Smooth muscle cell (in vitro differentiated cells): Measurements from ENCODE around the gene BLCAP. TPM values are rescaled to one million over a fixed set of nuclear protein-coding genes. Genes with fewer than 3 reads are reported as not detected.
"Not testable (repeated sequence)": the region's sequence is repeated elsewhere in the genome, so short reads cannot be mapped to it uniquely, and the experiment has no call there.

ENCODE experiments used
- DNase-seq: peaks from one replicate; lab custom pipeline; 2025; ENCODE audit not compliant: unreplicated experiment; lab: John Stamatoyannopoulos, UW
- H2AFZ ChIP-seq: fragments of 200-600 bp; sonication (generic); 2 replicates; pipeline ENCODE4 v1.6.0; 2016; ENCODE audit warnings: antibody characterized with exemption, low read depth, mild to moderate bottlenecking
- H3F3A ChIP-seq: fragments of 200-600 bp; sonication (generic); 2 replicates; pipeline ENCODE4 v1.6.0; 2017; ENCODE audit warnings: antibody characterized with exemption, low read depth
- H3K27ac ChIP-seq: fragments of 200-600 bp; sonication (generic); 2 replicates; pipeline ENCODE4 v1.5.1; 2016; ENCODE audit warnings: low read depth, mild to moderate bottlenecking
- H3K27me3 ChIP-seq: fragments of 200-600 bp; sonication (generic); 2 replicates; pipeline ENCODE4 v1.6.1; 2016; ENCODE audit warnings: low read depth, mild to moderate bottlenecking
- H3K36me3 ChIP-seq: fragments of 200-600 bp; sonication (generic); 2 replicates; pipeline ENCODE4 v1.5.1; 2016; ENCODE audit warnings: low read depth
- H3K4me1 ChIP-seq: fragments of 200-600 bp; sonication (generic); 2 replicates; pipeline ENCODE4 v1.5.1; 2016; ENCODE audit warnings: low read depth
- H3K4me2 ChIP-seq: fragments of 200-600 bp; sonication (generic); 2 replicates; pipeline ENCODE4 v1.6.0; 2016; ENCODE audit warnings: mild to moderate bottlenecking
- H3K4me3 ChIP-seq: fragments of 200-600 bp; sonication (generic); 2 replicates; pipeline ENCODE4 v1.5.1; 2016; ENCODE audit warnings: mild to moderate bottlenecking
- H3K79me2 ChIP-seq: fragments of 200-600 bp; sonication (generic); 2 replicates; pipeline ENCODE4 v1.6.0; 2016; ENCODE audit warnings: low read depth, mild to moderate bottlenecking
- H3K9ac ChIP-seq: fragments of 200-600 bp; sonication (generic); 2 replicates; pipeline ENCODE4 v1.6.0; 2016; ENCODE audit warnings: low read depth
- H3K9me3 ChIP-seq: fragments of 200-600 bp; sonication (generic); replicated peaks from 2 replicates; pipeline ENCODE4 v1.5.1; 2016; ENCODE audit warnings: low read depth
- H4K20me1 ChIP-seq: fragments of 200-600 bp; sonication (generic); 2 replicates; pipeline ENCODE4 v1.6.0; 2016; ENCODE audit warnings: low read depth
- WGBS: methylation state at CpG from one replicate; pipeline ENCODE4 v1.1.7; 2016; ENCODE audit warnings: low lambda C conversion rate; 5-methylcytosine and 5-hydroxymethylcytosine counted together
- polyA plus RNA-seq: library from polyadenylated mRNA; unstranded; fragments of >200 nt; fragmentation: Nextera tagmentation; extraction: Ambion mirVana; gene quantifications from 2 replicates; pipeline ENCODE4 v1.2.1, GENCODE V29; 2016
- total RNA-seq: library from RNA; depleted of rRNA; stranded (reverse); fragments of >200 nt; gene quantifications from 2 replicates; pipeline ENCODE4 v1.2.3, GENCODE V29; 2014
- TF ChIP-seq, protein P1 (sequence below): fragments of 200-600 bp; sonication (generic); IDR thresholded peaks from 2 replicates; pipeline ENCODE4 v1.5.1; 2017; ENCODE audit warnings: borderline replicate concordance, mild to moderate bottlenecking, antibody characterized with exemption; ENCODE audit not compliant: insufficient read depth, poor library complexity, severe bottlenecking

BLCAP gene
- total and polyA plus RNA-seq, 2 experiments from 2014 or later, result 34.2 to 45.9 TPM

DNA sequence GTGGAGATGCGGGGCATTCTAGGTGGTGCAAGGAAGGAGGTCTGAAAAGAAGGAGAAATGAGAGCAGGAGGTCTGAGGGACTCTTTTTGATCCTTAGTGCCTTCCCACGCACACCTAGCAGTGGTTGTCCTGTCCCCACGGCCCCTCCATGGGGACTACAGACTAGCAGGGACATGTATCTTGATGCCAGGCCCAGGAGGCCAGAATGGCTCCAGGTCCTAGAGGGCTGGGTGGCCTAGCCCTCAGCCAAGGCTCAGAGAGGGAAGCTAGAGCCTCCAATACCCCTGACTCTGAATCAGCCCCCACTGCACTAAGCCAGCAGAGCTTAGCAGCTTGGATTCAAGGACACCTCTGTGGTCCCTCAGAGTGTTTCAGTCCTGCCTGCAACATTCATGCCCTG is 16.7 kb upstream of the BLCAP start:
- H3K4me2 ChIP-seq, result no peak overlapping the region
- no peak overlapping the region for H3K9ac ChIP-seq
- H3K27me3 ChIP-seq, result no peaks in the 10 kb centered on the region
- no peaks in the 10 kb centered on the region for H3F3A ChIP-seq
- no peak for DNase-seq
- H4K20me1 ChIP-seq, result no peaks in the 10 kb centered on the region
- no peak overlapping the region for H3K27ac ChIP-seq
- no peak overlapping the region for H3K4me3 ChIP-seq
- TF ChIP-seq, protein P1, sequence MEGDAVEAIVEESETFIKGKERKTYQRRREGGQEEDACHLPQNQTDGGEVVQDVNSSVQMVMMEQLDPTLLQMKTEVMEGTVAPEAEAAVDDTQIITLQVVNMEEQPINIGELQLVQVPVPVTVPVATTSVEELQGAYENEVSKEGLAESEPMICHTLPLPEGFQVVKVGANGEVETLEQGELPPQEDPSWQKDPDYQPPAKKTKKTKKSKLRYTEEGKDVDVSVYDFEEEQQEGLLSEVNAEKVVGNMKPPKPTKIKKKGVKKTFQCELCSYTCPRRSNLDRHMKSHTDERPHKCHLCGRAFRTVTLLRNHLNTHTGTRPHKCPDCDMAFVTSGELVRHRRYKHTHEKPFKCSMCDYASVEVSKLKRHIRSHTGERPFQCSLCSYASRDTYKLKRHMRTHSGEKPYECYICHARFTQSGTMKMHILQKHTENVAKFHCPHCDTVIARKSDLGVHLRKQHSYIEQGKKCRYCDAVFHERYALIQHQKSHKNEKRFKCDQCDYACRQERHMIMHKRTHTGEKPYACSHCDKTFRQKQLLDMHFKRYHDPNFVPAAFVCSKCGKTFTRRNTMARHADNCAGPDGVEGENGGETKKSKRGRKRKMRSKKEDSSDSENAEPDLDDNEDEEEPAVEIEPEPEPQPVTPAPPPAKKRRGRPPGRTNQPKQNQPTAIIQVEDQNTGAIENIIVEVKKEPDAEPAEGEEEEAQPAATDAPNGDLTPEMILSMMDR, result no peak
- no peaks in the 10 kb centered on the region for H3K9me3 ChIP-seq
- no peaks in the 10 kb centered on the region for H3K36me3 ChIP-seq
- WGBS, result 75% methylated on average over 3 of the region's 3 CpGs
- H3K4me1 ChIP-seq, result no peaks in the 10 kb centered on the region
- no peak overlapping the region for H2AFZ ChIP-seq
- H3K79me2 ChIP-seq, result no peaks in the 10 kb centered on the region

DNA sequence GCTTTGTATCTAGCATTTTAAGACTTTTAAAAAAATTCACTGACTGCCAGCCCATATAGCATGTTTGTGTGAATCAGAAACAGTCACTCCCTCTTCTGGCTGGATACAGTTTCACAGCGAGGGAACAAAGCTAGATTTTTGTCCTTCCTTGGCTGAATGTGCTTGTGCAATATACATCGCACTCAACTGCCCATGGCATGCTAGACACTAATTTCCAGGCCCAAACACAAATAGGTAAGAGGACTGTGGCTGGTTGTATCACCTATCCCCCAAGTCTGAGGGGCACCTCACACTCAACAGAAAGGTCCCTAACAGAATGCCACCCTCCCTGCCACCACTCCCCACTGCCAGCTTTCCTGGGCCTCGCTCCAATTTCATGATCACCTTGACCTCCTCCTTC is 16.2 kb upstream of the BLCAP start:
- H3K4me1 ChIP-seq, result no peaks in the 10 kb centered on the region
- H3F3A ChIP-seq, result no peaks in the 10 kb centered on the region
- DNase-seq, result no peak
- no peaks in the 10 kb centered on the region for H3K9me3 ChIP-seq
- no peak overlapping the region for H3K4me3 ChIP-seq
- TF ChIP-seq, protein P1, result peak; percentile 43
- no peaks in the 10 kb centered on the region for H3K79me2 ChIP-seq
- no peak overlapping the region for H3K27ac ChIP-seq
- H3K36me3 ChIP-seq, result no peaks in the 10 kb centered on the region
- no peaks in the 10 kb centered on the region for H4K20me1 ChIP-seq
- H3K9ac ChIP-seq, result no peak overlapping the region
- 52% methylated on average over 3 of the region's 3 CpGs for WGBS
- no peaks in the 10 kb centered on the region for H3K27me3 ChIP-seq
- H3K4me2 ChIP-seq, result no peak overlapping the region
- no peak overlapping the region for H2AFZ ChIP-seq

DNA sequence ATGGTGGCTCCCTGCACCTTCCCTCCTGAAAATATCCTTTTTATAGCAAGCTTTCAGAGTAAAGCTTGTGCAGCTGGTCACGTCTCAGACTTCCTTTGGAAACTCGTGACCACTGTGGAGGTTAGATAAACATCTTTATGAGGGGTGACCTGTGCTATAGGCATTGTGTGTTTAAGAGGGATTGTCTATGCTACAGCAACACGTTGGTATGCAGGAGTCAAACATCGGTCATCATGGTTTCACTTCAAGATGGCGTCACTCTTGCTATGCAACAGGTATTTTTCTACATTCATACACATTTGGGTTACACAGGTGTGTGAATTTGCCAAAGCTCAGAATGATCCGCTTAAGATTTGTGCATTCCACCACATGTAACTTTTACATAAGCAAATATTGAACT is 14.6 kb upstream of the BLCAP start:
- no peaks in the 10 kb centered on the region for H4K20me1 ChIP-seq
- WGBS, result 60% methylated on average over 6 of the region's 6 CpGs
- H3K27me3 ChIP-seq, result no peaks in the 10 kb centered on the region
- H3K4me1 ChIP-seq, result no peaks in the 10 kb centered on the region
- no peaks in the 10 kb centered on the region for H3K36me3 ChIP-seq
- no peak overlapping the region for H3K9ac ChIP-seq
- H3F3A ChIP-seq, result no peaks in the 10 kb centered on the region
- H3K4me2 ChIP-seq, result no peak overlapping the region
- no peak overlapping the region for H3K4me3 ChIP-seq
- TF ChIP-seq, protein P1, result no peak
- no peaks in the 10 kb centered on the region for H3K9me3 ChIP-seq
- no peak for DNase-seq
- no peaks in the 10 kb centered on the region for H3K79me2 ChIP-seq
- no peak overlapping the region for H3K27ac ChIP-seq
- H2AFZ ChIP-seq, result no peak overlapping the region

DNA sequence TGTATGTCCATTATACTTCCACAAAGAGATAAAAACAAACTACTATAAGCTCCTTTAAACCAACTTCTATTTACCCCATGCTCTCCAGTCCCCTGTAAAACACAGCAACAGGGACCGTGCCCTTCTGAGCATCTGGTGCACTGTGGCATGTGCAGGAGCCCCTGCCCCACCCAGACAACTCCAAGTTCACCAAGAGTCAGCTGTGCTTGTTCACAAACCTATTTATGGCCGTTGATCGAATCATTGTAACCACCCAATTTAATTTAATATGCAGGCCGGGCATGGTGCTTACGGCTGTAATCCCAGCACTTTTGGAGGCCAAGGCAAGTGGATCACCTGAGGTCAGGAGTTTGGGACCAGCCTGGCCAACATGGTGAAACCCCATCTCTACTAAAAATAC is 13.7 kb upstream of the BLCAP start:
- 96% methylated on average over 5 of the region's 5 CpGs for WGBS
- no peaks in the 10 kb centered on the region for H3F3A ChIP-seq
- no peaks in the 10 kb centered on the region for H3K4me1 ChIP-seq
- no peaks in the 10 kb centered on the region for H3K36me3 ChIP-seq
- H3K27ac ChIP-seq, result no peak overlapping the region
- no peaks in the 10 kb centered on the region for H4K20me1 ChIP-seq
- no peak for DNase-seq
- H3K9ac ChIP-seq, result no peak overlapping the region
- H3K79me2 ChIP-seq, result no peaks in the 10 kb centered on the region
- no peak overlapping the region for H2AFZ ChIP-seq
- no peaks in the 10 kb centered on the region for H3K9me3 ChIP-seq
- no peak overlapping the region for H3K4me3 ChIP-seq
- no peaks in the 10 kb centered on the region for H3K27me3 ChIP-seq
- H3K4me2 ChIP-seq, result no peak overlapping the region
- TF ChIP-seq, protein P1, result no peak

DNA sequence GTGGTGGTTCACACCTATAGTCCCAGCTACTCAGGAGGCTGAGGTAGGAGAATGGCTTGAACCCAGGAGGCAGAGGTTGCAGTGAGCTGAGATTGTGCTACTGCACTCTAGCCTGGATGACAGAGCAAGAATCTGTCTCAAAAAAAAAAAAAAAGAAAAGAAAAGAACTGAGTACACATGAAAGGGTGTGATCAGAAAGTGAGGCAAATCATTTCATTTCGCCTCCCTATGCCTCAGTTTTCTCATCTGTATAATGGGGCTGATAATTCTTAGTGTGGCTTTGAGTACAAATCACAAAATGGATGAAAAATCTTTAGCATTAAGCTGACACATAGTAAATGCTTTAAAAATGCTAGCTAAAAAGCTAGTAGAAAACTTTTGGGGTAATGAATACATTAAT is 13.2 kb upstream of the BLCAP start:
- H2AFZ ChIP-seq, H3K4me2 ChIP-seq, H3K79me2 ChIP-seq, H3K27ac ChIP-seq, H3K9me3 ChIP-seq, H3K27me3 ChIP-seq, H4K20me1 ChIP-seq, H3K36me3 ChIP-seq, H3K4me3 ChIP-seq, H3K9ac ChIP-seq, DNase-seq, H3K4me1 ChIP-seq, H3F3A ChIP-seq: not testable (repeated sequence)
- WGBS, result 90% methylated on average over 1 of the region's 1 CpG
